Measurements from ENCODE around the gene LRRC25. TPM values are rescaled to one million over a fixed set of nuclear protein-coding genes. Genes with fewer than 3 reads are reported as not detected.

Gene LRRC25
- total RNA-seq, 1 donor from 2014 or later: not detected

GRCh38 chr19:18342090-18342632 lies 55.3 kb downstream of the LRRC25 start:
- Histone ChIP-seq H3K9ac (ENCODE audit: low read length) (no peak overlapping the region), H3K27me3 (ENCODE audit: insufficient read depth, low read length) (no peaks in the 10 kb centered on the region), H3K36me3 (ENCODE audit: insufficient read depth, low read length) (no peaks in the 10 kb centered on the region), H3K4me3 (ENCODE audit: insufficient read depth, low read depth, low read length) (no peak overlapping the region), H3K79me2 (ENCODE audit: insufficient read depth, low read length) (peaks cover 2% of the 10 kb centered on the region), H3K9me3 (ENCODE audit: insufficient read depth, low read depth, low read length) (no peaks in the 10 kb centered on the region), H3K27ac (ENCODE audit: low read depth, low read length) (no peak overlapping the region), H3K4me1 (ENCODE audit: insufficient read depth, low read length) (peaks cover 17% of the 10 kb centered on the region), H4K20me1 (ENCODE audit: insufficient read depth, low read length) (no peaks in the 10 kb centered on the region), H3K4me2 (ENCODE audit: low read length) (no peak overlapping the region), H2AFZ (ENCODE audit: low read depth, low read length) (no peak overlapping the region)
- Mint-ChIP-seq H3K36me3 (ENCODE audit: low read depth, unreplicated experiment) (peaks cover 16% of the 10 kb centered on the region), H3K27me3 (ENCODE audit: low read depth, unreplicated experiment) (peaks cover 6% of the 10 kb centered on the region), H3K27ac (ENCODE audit: unreplicated experiment) (no peak overlapping the region), H3K4me3 (ENCODE audit: unreplicated experiment) (peak overlapping the region; percentile 2), H3K4me1 (ENCODE audit: low read depth, unreplicated experiment) (peaks cover 2% of the 10 kb centered on the region), H3K9me3 (ENCODE audit: unreplicated experiment) (no peaks in the 10 kb centered on the region)
- FAIRE-seq: no peak
- no peak for TF ChIP-seq EZH2 (IDR thresholded peaks at IDR 0.05; ENCODE audit: insufficient read depth, low read length)
- no peak for TF ChIP-seq CTCF (IDR thresholded peaks at IDR 0.05; ENCODE audit: insufficient read depth, low read depth, low read length)
- DNase-seq (ENCODE audit: low read depth): no peak

Small RNAs within 50 kb of the gene (microRNA-seq; reads per million reads assigned to microRNA genes)
- gene MIR3189: not detected

Other genes with a start within 250 kb of the LRRC25 start
- gene PIK3R2, start 244.5 kb downstream of the LRRC25 start, total RNA-seq: 58.4 and 60.6 TPM in 2 replicates
- gene IFI30, start 223.8 kb downstream of the LRRC25 start, total RNA-seq: 0.89 and 2.3 TPM in 2 replicates
- gene MPV17L2, start 204.4 kb downstream of the LRRC25 start, total RNA-seq: 17.7 and 21.8 TPM in 2 replicates
- gene RAB3A, start 193.6 kb downstream of the LRRC25 start, total RNA-seq: 6.6 and 7.5 TPM in 2 replicates
- 0.64 and 0.70 TPM in 2 replicates for gene PDE4C, start 171.2 kb downstream of the LRRC25 start, total RNA-seq
- 1.3 and 1.7 TPM in 2 replicates for gene IQCN, start 123.2 kb downstream of the LRRC25 start, total RNA-seq
- gene JUND, start 116.0 kb downstream of the LRRC25 start, total RNA-seq: 151 and 161 TPM in 2 replicates
- 102 and 127 TPM in 2 replicates for gene LSM4, start 74.5 kb downstream of the LRRC25 start, total RNA-seq
- gene PGPEP1, start 57.0 kb downstream of the LRRC25 start, total RNA-seq: 20.6 and 28.4 TPM in 2 replicates
- gene GDF15, start 11.5 kb downstream of the LRRC25 start, total RNA-seq: 20.5 and 23.2 TPM in 2 replicates
- 51.2 and 56.6 TPM in 2 replicates for gene SSBP4, start 21.8 kb upstream of the LRRC25 start, total RNA-seq
- 128 and 153 TPM in 2 replicates for gene ISYNA1, start 40.5 kb upstream of the LRRC25 start, total RNA-seq
- gene ELL, start 124.4 kb upstream of the LRRC25 start, total RNA-seq: 16.0 TPM in 2 replicates
- gene FKBP8, start 146.0 kb upstream of the LRRC25 start, total RNA-seq: 246 and 251 TPM in 2 replicates
- gene KXD1, start 160.2 kb upstream of the LRRC25 start, total RNA-seq: 73.4 and 80.2 TPM in 2 replicates
- gene UBA52, start 174.2 kb upstream of the LRRC25 start, total RNA-seq: 1,213 and 1,287 TPM in 2 replicates
- gene REX1BD, start 191.2 kb upstream of the LRRC25 start, total RNA-seq: 47.4 and 54.6 TPM in 2 replicates
- 18.5 and 53.1 TPM in 2 replicates for gene CRLF1, start 209.2 kb upstream of the LRRC25 start, total RNA-seq
- gene TMEM59L, start 215.2 kb upstream of the LRRC25 start, total RNA-seq: 5.6 and 8.8 TPM in 2 replicates
- gene KLHL26, start 239.4 kb upstream of the LRRC25 start, total RNA-seq: 4.4 and 6.0 TPM in 2 replicates

Data from astrocyte (in vitro differentiated cells and primary cell).